GM19463 (cell line): ENCODE data around the gene PTCH2.

Experiments used
- ATAC-seq: cut with Tn5 transposase; IDR thresholded peaks from one replicate; pipeline ENCODE4 v1.9.1; 2021; ENCODE audit warnings: mild to moderate bottlenecking, moderate library complexity; ENCODE audit not compliant: unreplicated experiment

Gene PTCH2

GRCh38 chr1:44842862-44843655, at the start of gene PTCH2:
Gene PTCH2, minus strand, starts transcription at chr1:44843253. Its CDS starts 321 bp downstream, at chr1:44842932.
- peak; percentile 57 for ATAC-seq

DNA sequence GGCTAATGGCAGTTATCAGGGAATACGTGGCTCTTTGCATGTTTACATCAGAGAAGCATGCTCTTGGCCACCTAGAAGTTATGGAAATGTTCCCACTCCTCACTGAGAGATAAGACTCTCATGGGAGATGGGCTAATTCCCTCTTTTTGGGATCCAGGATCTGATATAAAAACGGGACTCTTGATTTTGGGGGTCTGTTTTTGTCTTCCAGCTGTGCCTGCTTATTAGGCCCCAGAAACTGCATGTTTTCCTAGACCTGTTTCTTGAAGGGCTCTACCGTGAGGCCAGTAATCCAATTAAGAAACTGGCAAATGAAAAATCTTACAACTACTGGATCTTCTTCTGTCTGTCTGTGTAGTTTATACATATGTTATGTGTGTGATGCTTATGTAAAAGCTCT, 47.0 kb upstream of the PTCH2 start:
- no peak for ATAC-seq

DNA sequence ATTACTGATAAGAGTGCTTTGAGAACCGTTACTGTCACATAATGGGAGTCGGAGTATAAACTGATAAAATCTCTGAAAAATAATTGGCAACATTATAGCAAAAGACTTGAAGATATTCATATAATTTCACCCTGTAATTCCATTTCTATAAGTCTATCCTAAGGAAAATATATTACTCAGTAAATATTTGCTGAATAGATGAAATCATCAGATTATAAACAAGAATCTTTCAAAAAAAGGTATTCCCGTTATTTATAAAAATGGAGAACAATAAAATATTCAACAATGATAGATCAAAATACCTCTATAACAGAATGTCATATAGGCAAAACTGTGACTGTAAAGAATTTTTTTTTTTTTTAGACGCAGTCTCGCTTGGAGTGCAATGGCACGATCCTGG, 42.4 kb upstream of the PTCH2 start:
- ATAC-seq, result no peak

- ATAC-seq, result no peak
Measured at GRCh38 chr1:44884746-44885145, 41.7 kb upstream of the PTCH2 start.

DNA sequence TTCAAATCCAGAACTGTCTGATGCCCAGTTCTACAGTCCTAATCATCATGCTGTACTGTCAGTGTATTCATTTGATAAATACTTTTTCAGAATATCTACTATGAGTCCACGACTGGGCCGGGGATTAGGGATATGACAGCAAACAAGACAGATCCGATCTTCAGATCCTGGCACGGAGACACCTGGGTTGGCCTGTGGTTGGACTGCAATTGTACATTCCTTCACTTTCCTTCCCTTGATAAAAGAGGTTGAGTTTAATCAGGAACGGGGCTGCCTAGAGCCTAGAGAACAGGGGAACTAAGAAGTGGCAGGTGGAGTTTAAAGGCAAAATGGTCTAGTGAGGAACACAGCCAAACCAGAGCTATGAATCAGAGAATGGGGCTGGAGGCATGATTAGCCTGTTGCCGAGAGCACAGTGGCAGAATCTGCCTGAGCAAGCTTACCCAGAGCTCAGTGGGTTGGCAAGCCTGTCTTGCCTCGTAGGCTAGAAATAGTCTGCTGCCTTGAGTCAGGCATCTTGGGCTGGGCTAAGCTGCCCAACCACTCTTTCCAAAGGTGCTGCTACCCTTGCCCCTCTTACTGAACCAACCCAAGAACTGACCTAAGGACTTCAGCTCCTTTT, 38.1 kb upstream of the PTCH2 start:
- no peak for ATAC-seq

DNA sequence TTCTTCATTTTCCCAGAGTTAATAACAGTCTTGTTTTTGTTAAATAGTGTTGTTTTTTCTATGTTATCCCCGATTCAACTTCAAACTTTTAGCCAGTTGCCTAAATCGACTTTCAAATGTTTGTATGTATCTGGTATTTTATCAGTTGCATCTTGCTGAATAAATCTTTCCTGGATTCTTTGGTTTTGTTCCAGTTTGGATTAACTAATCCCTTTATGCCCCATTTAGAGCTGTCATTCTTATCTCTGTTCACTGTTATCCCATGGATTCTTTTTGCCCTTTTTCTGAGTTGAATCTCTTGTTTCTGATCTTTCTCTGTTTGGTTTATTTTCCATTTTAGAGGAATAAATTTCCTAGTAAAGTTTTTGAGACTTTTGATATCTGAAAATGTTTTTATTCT, 31.1 kb upstream of the PTCH2 start:
- no peak for ATAC-seq

DNA sequence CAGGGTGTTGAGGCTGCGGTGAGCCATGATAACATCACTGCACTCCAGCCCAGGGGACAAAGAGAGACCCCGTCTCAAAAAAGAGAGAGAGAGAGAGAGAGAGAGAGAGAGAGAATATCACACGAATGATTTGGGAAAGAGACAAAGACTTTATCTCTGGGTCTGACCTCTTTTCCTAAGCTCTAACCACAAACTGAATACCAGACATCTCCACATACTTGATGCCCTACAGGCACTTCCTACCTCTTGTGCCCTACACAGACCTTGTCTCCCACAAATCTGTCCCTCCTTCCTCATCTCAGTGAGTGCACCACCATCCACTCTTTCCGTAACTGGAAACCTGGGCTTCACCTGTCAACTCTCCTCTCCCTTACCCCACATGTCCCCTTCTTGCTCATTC, 27.0 kb upstream of the PTCH2 start:
- no peak for ATAC-seq

DNA sequence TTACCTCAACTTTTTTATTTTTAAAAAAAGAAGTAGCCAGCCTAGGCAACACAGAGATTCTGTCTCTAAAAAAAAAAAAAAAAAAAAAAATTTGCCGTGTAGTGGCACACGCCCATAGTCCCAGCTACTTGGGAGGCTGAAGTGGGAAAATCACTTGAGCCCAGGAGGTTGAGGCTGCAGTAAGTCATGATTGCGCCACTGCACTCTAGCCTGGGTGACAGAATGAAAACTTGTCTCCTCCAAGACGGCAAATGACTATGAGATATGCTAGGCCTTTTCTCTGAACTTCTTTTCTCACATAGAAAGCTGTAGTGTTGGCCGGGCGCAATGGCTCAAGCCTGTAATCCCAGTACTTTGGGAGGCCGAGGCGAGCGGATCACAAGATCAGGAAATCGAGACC, 24.7 kb upstream of the PTCH2 start:
- ATAC-seq, result no peak

DNA sequence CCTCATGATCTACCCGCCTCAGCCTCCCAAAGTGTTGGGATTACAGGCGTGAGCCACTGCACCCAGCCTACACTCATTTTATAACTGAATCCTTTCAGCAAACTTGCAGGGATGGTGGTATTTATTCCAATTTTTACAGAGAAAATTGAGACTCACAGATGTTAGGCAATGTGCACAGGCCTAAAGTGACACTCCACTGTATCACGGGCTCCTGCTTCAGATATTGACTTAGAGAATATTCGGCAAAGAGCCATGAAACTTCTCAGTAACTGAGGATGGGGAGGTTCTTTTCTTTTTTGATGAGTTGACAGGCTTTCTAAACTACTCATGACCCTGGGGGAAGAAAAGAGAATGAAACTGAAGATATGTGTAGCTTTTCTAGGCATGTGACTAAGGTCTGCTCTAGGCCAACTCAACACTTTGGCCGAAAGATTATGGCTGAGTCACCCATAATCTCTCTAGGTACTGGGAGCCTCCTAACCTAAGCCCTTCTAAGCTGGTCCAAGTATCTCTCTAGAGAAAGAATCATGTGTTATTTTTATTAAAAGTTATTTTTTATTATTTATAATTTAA, 19.9 kb upstream of the PTCH2 start:
- no peak for ATAC-seq

GRCh38 chr1:44860891-44861425, 17.9 kb upstream of the PTCH2 start:
- ATAC-seq, result no peak

- ATAC-seq, result no peak
Measured at GRCh38 chr1:44860331-44860730, 17.3 kb upstream of the PTCH2 start.

DNA sequence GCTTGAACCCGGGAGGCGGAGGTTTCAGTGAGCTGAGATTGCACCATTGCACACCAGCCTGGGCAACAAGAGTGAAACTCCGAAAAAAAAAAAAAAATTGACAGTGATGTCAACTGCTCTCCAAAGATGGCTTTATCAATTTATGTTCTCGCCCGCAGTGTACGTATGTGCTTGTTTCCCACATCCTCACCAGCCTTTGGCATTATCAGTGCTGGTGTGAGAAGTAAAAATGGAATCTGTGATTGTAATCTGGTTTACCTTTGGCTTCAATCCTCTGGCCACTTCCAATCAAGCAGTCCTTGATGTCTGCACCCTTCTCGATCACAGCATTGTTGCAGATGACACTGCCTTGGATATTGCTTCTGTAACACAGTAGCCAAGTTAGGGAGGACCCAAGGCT, 14.4 kb upstream of the PTCH2 start:
- no peak for ATAC-seq

DNA sequence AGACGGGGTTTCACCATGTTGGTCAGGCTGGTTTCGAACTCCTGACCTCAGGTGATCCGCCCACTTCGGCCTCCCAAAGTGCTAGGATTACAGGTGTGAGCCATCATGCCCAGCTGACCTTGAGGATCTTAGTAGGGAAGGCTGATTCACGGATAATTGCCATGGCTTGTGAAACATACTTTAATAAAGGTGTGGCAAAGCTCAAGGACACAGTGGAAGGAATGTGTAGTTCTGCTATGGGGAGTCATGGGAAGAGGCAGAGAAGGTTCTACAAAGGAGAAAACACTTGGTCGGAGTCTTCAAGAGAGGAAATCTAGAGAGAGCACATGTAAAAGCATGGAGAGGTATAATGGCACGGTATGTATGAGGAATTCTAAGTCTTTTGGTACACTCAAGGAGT, 12.7 kb upstream of the PTCH2 start:
- no peak for ATAC-seq

DNA sequence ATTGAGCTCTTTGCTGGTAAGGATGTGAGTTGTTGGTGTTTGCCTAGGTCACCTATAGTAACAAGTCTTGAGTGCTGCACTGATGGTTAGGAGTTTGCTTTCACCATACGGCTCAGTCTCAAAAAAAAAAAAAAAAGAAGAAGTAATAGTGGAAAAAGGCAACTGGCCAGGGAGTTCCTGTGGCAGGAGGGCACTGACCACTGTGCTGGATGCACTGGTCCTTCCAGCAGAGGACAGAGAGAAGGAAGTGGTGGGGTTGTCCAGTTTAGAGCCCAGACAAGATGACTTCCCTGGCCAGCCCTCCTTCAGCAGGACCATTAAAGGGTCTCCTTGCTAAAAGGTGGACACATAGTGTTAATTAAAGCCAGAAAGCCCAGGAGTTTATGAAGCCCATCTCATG, 11.9 kb upstream of the PTCH2 start:
- ATAC-seq, result no peak

DNA sequence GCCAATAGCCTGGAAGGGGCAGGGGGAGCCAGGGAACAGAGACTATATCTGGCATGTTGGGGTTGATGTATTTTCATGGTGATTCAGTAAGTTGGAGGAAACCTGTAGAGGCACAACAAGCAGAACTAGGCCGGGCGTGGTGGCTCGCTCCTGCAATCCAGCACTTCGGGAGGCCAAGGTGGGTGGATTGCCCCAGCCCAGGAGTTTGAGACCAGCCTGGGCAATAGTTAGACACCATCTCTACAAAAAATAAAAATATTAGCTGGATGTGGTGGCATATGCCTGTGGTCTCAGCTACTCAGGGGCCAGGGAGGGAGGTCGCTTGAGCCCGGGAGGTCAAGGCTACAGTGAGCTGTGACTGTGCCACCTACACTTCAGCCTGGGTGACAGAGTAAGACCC, 10.1 kb upstream of the PTCH2 start:
- ATAC-seq, result no peak

DNA sequence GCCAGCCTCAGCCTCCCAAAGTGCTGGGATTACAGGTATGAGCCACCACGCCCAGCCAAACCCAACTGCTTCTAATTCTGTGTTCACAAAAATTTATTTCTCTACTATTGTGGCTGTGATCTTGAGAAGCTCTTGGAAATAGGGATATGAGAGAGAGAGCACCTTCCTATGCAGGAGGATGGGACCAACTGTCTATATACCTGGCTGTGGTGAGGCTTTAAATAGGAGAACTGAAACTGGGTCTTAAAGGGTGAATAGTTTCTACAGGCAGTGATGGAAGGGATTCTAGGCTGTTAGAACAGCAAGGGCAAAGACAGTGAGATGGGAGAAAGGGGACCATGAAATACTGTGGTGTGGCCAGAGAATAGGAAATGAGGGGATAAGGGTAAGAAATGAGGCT, 8.3 kb upstream of the PTCH2 start:
- no peak for ATAC-seq

- ATAC-seq, result no peak
Measured at GRCh38 chr1:44849575-44850132, 6.6 kb upstream of the PTCH2 start.

DNA sequence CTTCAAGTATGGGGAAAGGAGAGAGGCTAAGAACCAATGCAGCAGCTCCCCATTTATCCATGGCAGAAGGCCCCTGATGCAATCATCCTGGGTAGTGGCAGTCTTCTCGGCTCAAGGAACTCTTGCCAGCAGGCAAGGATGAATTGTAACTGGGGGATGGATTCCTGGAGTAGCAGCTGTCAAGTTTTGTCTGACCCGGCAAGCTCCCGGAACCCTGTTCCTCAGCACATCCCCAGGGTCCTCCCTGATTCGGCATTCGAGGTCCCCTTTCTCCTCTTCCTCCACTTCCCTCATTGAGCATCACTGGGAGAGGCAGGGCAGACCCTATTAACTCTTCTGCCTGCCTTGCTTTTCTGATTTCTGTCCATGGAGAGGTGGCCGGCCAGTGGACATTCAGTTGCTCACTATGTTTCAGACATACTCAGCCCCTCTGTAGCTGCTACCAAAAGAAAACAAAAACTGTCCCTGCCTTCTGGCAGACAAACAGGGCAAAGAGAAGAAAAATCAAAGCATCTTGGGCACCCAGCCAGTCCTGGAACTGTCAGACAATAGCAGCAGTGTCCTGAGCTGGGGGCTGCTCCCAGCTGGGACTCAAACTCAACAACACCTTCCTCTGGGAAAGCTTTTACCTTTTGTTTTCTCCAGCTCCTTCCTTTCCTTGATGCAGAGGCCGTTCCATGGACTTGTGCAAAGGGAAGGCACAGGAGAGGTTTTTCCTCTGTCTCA, 5.6 kb upstream of the PTCH2 start:
- ATAC-seq, result no peak

DNA sequence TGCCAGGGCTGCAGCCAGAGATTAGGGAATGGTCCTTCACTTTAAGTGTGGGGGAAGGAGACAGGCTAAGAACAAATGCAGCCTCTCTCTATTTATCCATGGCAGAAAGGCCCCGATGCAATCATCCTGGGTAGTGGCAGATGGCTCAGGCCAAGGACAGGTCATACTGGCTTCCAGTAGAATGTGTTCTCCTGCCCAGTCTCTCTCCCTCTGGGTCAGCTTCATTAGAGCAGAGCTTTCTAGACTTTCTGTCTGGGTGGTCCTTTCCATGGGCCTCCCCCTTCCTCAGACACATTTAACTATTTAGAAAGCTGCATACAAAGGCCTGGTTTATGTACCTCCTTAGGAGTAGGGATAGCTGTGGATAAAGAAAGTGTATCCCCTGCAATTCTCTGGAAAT, 4.8 kb upstream of the PTCH2 start:
- ATAC-seq, result no peak

DNA sequence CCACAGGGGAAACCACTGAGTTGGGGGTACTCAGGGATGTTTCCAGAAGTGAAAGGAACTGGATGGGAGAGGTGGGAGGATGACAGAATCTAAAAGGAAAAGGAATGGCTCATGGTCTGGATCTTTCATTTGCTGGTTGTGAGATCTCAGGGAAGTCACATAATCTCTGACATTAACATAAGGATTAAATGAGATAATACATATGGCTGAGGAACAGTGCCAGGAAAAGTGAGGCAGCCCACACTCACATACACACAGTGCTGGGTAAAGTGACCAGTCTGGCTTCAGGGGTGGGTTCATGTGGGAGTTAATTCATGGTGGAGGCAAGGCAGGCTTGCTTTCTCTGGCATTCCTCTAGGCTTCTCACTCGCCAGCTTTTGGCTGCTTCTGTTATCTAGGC, 3.9 kb upstream of the PTCH2 start:
- no peak for ATAC-seq

- ATAC-seq, result no peak
Measured at GRCh38 chr1:44842486-44842861, 579 bp downstream of the PTCH2 start.
